Neural cell (in vitro differentiated cells): ENCODE results near the gene KMO. TPM values are rescaled to one million over a fixed set of nuclear protein-coding genes. Genes with fewer than 3 reads are reported as not detected.

Experiments used
- H2AFZ ChIP-seq: fragments of 200-600, 300-800 bp; sonication (generic), shearing (Covaris generic); 2 replicates; pipeline ENCODE4 v1.6.0; 2014; ENCODE audit warnings: low read depth, mild to moderate bottlenecking, antibody characterized with exemption, low read length, moderate library complexity
- H3F3A ChIP-seq: fragments of 200-600 bp; shearing (Covaris generic); 2 replicates; pipeline ENCODE4 v1.6.1; 2016; ENCODE audit warnings: mild to moderate bottlenecking, moderate library complexity, mixed read lengths, antibody characterized with exemption, low read length; ENCODE audit not compliant: insufficient read depth, poor library complexity, severe bottlenecking
- H3K27ac ChIP-seq: fragments of 200-600, 300-800 bp; sonication (generic), shearing (Covaris generic); 2 replicates; pipeline ENCODE4 v1.5.1; 2014; ENCODE audit warnings: mild to moderate bottlenecking, low read length, moderate library complexity
- H3K27me3 ChIP-seq: fragments of 300-800, 200-600 bp; sonication (generic), shearing (Covaris generic); 2 replicates; pipeline ENCODE4 v1.6.0; 2014; ENCODE audit warnings: mild to moderate bottlenecking, low read depth, low read length, moderate library complexity; ENCODE audit not compliant: insufficient read depth
- H3K36me3 ChIP-seq: fragments of 300-800, 200-600 bp; sonication (generic), shearing (Covaris generic); 2 replicates; pipeline ENCODE4 v1.5.1; 2014; ENCODE audit warnings: mild to moderate bottlenecking, antibody characterized with exemption, low read length, moderate library complexity; ENCODE audit not compliant: insufficient read depth
- H3K4me2 ChIP-seq: fragments of 300-800, 200-600 bp; sonication (generic), shearing (Covaris generic); 2 replicates; pipeline ENCODE4 v1.6.0; 2014; ENCODE audit warnings: mild to moderate bottlenecking, low read length
- H3K4me3 ChIP-seq: fragments of 300-800, 200-600 bp; sonication (generic), shearing (Covaris generic); 2 replicates; pipeline ENCODE4 v1.5.1; 2014; ENCODE audit warnings: mild to moderate bottlenecking, low read length, moderate library complexity
- H3K79me2 ChIP-seq: fragments of 200-600 bp; shearing (Covaris generic); replicated peaks from 2 replicates; pipeline ENCODE4 v1.6.0; 2014; ENCODE audit warnings: mild to moderate bottlenecking, low read length, moderate library complexity; ENCODE audit not compliant: insufficient read depth
- H3K9ac ChIP-seq: fragments of 300-800, 200-600 bp; sonication (generic), shearing (Covaris generic); 2 replicates; pipeline ENCODE4 v1.6.1; 2016; ENCODE audit warnings: mild to moderate bottlenecking, low read length, mixed read lengths
- H3K9me2 ChIP-seq: fragments of 200-600 bp; shearing (Covaris generic); 2 replicates; pipeline ENCODE4 v1.6.1; 2016; ENCODE audit warnings: mild to moderate bottlenecking, low read length, mixed read lengths; ENCODE audit not compliant: insufficient read depth
- H3K9me3 ChIP-seq: fragments of 200-600, 300-800 bp; sonication (generic), shearing (Covaris generic); 2 replicates; pipeline ENCODE4 v1.6.1; 2016; ENCODE audit warnings: mild to moderate bottlenecking, mixed run types, low read length, moderate library complexity, mixed read lengths
- H4K20me1 ChIP-seq: fragments of 200-600 bp; shearing (Covaris generic); 2 replicates; pipeline ENCODE4 v1.6.1; 2016; ENCODE audit warnings: mild to moderate bottlenecking, mixed run types; ENCODE audit not compliant: insufficient read depth
- EP300 ChIP-seq: fragments of 450-650 bp; conservative IDR thresholded peaks from 2 replicates; pipeline ENCODE4 v1.6.1; 2014; ENCODE audit warnings: antibody characterized with exemption, mild to moderate bottlenecking, moderate library complexity; ENCODE audit not compliant: poor library complexity, severe bottlenecking
- EZH2 ChIP-seq: fragments of 200-600, 300-800 bp; shearing (Covaris generic), sonication (generic); IDR thresholded peaks from 2 replicates; pipeline ENCODE4 v1.6.1; 2014; ENCODE audit warnings: antibody characterized with exemption, low read length, borderline replicate concordance, mild to moderate bottlenecking; ENCODE audit not compliant: insufficient read depth, poor library complexity, severe bottlenecking
- MXI1 ChIP-seq: fragments of 450-650 bp; conservative IDR thresholded peaks from 2 replicates; pipeline ENCODE4 v1.6.1; 2014; ENCODE audit warnings: antibody characterized with exemption, mild to moderate bottlenecking; ENCODE audit not compliant: poor library complexity, severe bottlenecking
- POLR2AphosphoS5 ChIP-seq: IDR thresholded peaks from 2 replicates; pipeline ENCODE4 v1.6.1; 2012
- RAD21 ChIP-seq: fragments of 450-650 bp; conservative IDR thresholded peaks from 2 replicates; pipeline ENCODE4 v1.6.1; 2014; ENCODE audit warnings: antibody characterized with exemption, mild to moderate bottlenecking, moderate library complexity
- SMC3 ChIP-seq: fragments of 450-650 bp; conservative IDR thresholded peaks from 2 replicates; pipeline ENCODE4 v1.6.1; 2014; ENCODE audit warnings: antibody characterized with exemption, mild to moderate bottlenecking, moderate library complexity; ENCODE audit not compliant: poor library complexity
- TAF1 ChIP-seq: IDR thresholded peaks from 2 replicates; pipeline ENCODE4 v1.6.1; 2012; ENCODE audit warnings: low read depth
- polyA plus RNA-seq: library from polyadenylated mRNA; depleted of rRNA; stranded (reverse); fragments of >200 nt; gene quantifications from 2 replicates; pipeline ENCODE4 v1.2.3, GENCODE V29; 2014
- TF ChIP-seq, protein P1 (sequence below): fragments of 450-650 bp; IDR thresholded peaks from 2 replicates; pipeline ENCODE4 v1.5.1; 2014; ENCODE audit warnings: antibody characterized with exemption, mild to moderate bottlenecking, moderate library complexity; ENCODE audit not compliant: poor library complexity, severe bottlenecking
- TF ChIP-seq, protein P2 (sequence below): IDR thresholded peaks from 2 replicates; pipeline ENCODE4 v1.6.1; 2012; ENCODE audit warnings: borderline replicate concordance

The KMO gene
- polyA plus RNA-seq, 1 donor from 2014 or later = 0.72 TPM

DNA sequence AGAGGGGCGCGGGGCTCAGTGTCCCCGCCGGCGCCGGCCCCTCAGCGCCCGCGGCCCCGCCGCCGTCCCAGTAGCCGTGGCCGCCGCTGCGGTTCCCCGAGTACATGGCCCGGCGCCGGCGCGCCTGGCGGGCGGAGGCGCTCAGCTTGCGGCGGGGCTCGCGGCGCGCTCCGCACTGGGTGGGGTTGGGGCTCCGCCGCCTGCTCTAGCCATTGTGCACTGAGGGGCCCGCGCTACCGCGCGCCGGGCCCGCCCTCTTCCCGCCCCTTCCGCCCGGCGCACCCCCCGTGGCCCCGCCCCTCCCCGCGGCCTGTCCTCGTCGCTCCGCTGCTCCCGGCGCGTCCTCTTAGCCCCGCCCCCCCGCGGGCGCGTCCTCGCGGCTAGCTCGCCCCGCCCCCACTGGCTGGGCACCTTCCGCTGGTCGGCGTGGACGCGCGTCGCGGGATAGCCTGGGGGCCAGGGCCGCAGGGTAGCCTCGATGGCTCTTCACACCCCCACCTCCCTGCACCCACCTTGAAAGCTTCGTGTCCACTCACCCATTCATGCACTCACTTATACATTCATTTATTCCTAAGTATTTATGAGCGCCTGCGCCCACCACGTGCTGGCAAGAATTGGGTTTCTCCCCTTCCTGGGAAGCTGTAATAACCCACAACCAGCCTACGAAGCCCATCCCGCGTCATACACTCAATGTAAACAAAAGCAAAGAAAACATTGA is 108.1 kb downstream of the KMO start, which contains the start of the genes CHML and OPN3:
TSS of gene CHML (minus strand) at position 221 of the 718 bp plus-strand sequence. CDS start 4,603 bp downstream, outside the sequence.
TSS of gene OPN3 (minus strand) at position 221 of the 718 bp plus-strand sequence. CDS start at position 106, 115 bp downstream.
- peak within 1 kb of the TSS; percentile 69 for H3K9ac ChIP-seq
- TF ChIP-seq POLR2AphosphoS5 = no peak
- peak; percentile 14 for TF ChIP-seq RAD21

DNA sequence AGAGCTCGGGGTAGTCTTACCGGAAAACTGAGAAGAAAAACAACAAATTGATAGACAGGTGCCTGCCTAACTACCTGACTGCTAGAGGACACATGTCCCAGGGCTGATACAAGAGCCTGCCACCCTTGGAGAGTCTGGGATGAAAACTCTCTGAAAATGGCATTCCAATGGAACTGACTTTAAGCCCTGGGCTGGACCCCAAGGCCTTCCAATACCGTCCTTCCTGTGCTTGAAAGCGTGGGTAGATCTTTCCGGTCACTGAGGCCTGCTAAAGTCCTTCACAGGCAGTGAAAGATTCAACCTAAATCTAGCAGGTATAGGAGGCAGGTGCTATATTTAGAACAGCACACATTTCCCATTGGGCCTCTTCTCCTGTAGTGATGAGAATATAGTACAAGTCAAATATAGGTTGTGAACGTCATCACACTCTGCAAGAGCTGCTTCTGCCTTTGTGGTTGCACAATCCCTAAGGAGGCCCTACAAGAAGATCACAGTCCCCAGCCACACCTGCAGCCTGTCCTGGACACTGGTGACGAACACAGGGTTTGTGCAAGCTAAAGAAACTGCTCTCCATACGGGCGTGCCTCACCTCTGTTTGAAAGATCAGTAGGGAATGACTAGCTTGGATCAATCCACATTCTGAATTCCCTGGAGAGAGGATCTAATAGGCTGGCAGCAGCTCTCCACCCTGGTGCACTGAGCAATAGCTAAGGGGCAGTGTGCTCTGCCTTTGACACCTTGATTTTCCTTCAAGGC is 108.9 kb downstream of the KMO start:
- Histone ChIP-seq H4K20me1 (no peaks in the 10 kb centered on the region), H3K27me3 (no peaks in the 10 kb centered on the region), H3K9me2 (no peaks in the 10 kb centered on the region), H3K27ac (peak overlapping the region; percentile 4), H3K36me3 (no peaks in the 10 kb centered on the region), H3K9me3 (no peaks in the 10 kb centered on the region), H3K4me2 (no peak overlapping the region), H3K9ac (peak overlapping the region; percentile 39), H3K79me2 (peaks cover 18% of the 10 kb centered on the region), H3K4me3 (peak overlapping the region; percentile 63), H3F3A (no peaks in the 10 kb centered on the region), H2AFZ (no peak overlapping the region)
- TF ChIP-seq SMC3 = no peak
- TF ChIP-seq MXI1 = no peak
- TF ChIP-seq, protein P1, sequence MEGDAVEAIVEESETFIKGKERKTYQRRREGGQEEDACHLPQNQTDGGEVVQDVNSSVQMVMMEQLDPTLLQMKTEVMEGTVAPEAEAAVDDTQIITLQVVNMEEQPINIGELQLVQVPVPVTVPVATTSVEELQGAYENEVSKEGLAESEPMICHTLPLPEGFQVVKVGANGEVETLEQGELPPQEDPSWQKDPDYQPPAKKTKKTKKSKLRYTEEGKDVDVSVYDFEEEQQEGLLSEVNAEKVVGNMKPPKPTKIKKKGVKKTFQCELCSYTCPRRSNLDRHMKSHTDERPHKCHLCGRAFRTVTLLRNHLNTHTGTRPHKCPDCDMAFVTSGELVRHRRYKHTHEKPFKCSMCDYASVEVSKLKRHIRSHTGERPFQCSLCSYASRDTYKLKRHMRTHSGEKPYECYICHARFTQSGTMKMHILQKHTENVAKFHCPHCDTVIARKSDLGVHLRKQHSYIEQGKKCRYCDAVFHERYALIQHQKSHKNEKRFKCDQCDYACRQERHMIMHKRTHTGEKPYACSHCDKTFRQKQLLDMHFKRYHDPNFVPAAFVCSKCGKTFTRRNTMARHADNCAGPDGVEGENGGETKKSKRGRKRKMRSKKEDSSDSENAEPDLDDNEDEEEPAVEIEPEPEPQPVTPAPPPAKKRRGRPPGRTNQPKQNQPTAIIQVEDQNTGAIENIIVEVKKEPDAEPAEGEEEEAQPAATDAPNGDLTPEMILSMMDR = no peak
- TF ChIP-seq TAF1 = no peak
- TF ChIP-seq POLR2AphosphoS5 = no peak
- no peak for TF ChIP-seq EP300
- TF ChIP-seq RAD21 = no peak

More for the DNA sequence above, 108.1 kb downstream of the KMO start, which contains the start of the genes CHML and OPN3:
- peak within 1 kb of the TSS; percentile 81 for H3K4me2 ChIP-seq
- H3K79me2 ChIP-seq = peaks cover 18% of the 10 kb centered on the region
- no peaks in the 10 kb centered on the region for H3K9me2 ChIP-seq
- H3K9me3 ChIP-seq = no peaks in the 10 kb centered on the region
- no peaks in the 10 kb centered on the region for H4K20me1 ChIP-seq
- no peaks in the 10 kb centered on the region for H3K27me3 ChIP-seq
- H3K36me3 ChIP-seq = peaks cover 3% of the 10 kb centered on the region
- H2AFZ ChIP-seq = peak within 1 kb of the TSS; percentile 41
- H3K4me3 ChIP-seq = peak within 1 kb of the TSS; percentile 84
- H3K27ac ChIP-seq = peak within 1 kb of the TSS; percentile 4
- no peaks in the 10 kb centered on the region for H3F3A ChIP-seq

- Histone ChIP-seq H3K27ac (no peak overlapping the region), H3K36me3 (no peaks in the 10 kb centered on the region), H4K20me1 (no peaks in the 10 kb centered on the region), H3K9me2 (no peaks in the 10 kb centered on the region), H3K4me3 (no peak overlapping the region), H3K27me3 (no peaks in the 10 kb centered on the region), H3K9ac (no peak overlapping the region), H3K4me2 (no peak overlapping the region), H3F3A (no peaks in the 10 kb centered on the region), H3K9me3 (no peaks in the 10 kb centered on the region), H2AFZ (no peak overlapping the region), H3K79me2 (peaks cover 18% of the 10 kb centered on the region)
- TF ChIP-seq EP300 = no peak
- TF ChIP-seq, protein P1 = no peak
- no peak for TF ChIP-seq RAD21
- TF ChIP-seq TAF1 = no peak
- no peak for TF ChIP-seq MXI1
- TF ChIP-seq POLR2AphosphoS5 = no peak
- TF ChIP-seq, protein P2, sequence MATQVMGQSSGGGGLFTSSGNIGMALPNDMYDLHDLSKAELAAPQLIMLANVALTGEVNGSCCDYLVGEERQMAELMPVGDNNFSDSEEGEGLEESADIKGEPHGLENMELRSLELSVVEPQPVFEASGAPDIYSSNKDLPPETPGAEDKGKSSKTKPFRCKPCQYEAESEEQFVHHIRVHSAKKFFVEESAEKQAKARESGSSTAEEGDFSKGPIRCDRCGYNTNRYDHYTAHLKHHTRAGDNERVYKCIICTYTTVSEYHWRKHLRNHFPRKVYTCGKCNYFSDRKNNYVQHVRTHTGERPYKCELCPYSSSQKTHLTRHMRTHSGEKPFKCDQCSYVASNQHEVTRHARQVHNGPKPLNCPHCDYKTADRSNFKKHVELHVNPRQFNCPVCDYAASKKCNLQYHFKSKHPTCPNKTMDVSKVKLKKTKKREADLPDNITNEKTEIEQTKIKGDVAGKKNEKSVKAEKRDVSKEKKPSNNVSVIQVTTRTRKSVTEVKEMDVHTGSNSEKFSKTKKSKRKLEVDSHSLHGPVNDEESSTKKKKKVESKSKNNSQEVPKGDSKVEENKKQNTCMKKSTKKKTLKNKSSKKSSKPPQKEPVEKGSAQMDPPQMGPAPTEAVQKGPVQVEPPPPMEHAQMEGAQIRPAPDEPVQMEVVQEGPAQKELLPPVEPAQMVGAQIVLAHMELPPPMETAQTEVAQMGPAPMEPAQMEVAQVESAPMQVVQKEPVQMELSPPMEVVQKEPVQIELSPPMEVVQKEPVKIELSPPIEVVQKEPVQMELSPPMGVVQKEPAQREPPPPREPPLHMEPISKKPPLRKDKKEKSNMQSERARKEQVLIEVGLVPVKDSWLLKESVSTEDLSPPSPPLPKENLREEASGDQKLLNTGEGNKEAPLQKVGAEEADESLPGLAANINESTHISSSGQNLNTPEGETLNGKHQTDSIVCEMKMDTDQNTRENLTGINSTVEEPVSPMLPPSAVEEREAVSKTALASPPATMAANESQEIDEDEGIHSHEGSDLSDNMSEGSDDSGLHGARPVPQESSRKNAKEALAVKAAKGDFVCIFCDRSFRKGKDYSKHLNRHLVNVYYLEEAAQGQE = no peak
- no peak for TF ChIP-seq SMC3
- no peak for TF ChIP-seq EZH2
These were observed 109.8 kb downstream of the KMO start for GRCh38 chr1:241641773-241642592.
